ENCODE measurements around the gene SAMD1. TPM values are rescaled to one million over a fixed set of nuclear protein-coding genes. Genes with fewer than 3 reads are reported as not detected.

Gene SAMD1
- polyA plus RNA-seq, 1 donor (not counting 4 experiments of a cell fraction or from before 2014, with no cell fraction given): 5.3 TPM

GRCh38 chr19:14138576-14139265 lies 48.2 kb upstream of the SAMD1 start:
- Histone ChIP-seq H3K27me3 (ENCODE audit: control insufficient read depth, extremely low read depth, insufficient read depth, low read length) (no peaks in the 10 kb centered on the region), H3K9me1 (ENCODE audit: control insufficient read depth, extremely low read depth, insufficient read depth, low read length) (peaks cover 2% of the 10 kb centered on the region), H3K36me3 (ENCODE audit: control insufficient read depth in 2 of 2, extremely low read depth in 1 of 2, insufficient read depth in 2 of 2, low read length in 2 of 2) (no peaks in the 10 kb centered on the region), H2AFZ (ENCODE audit: control insufficient read depth, low read length) (no peak overlapping the region), H3K4me1 (ENCODE audit: control insufficient read depth, extremely low read depth, insufficient read depth, low read length) (peaks cover 13% of the 10 kb centered on the region), H3K4me3 (ENCODE audit: control insufficient read depth in 2 of 3, extremely low read depth in 1 of 3, insufficient read depth in 2 of 3, low read depth in 1 of 3, low read length in 3 of 3) (peak overlapping the region in 1 of 3 experiments; percentile 18), H3K9ac (ENCODE audit: control insufficient read depth, extremely low read depth, insufficient read depth, low read length) (no peak overlapping the region), H3K9me3 (ENCODE audit: control insufficient read depth, low read depth, low read length) (no peaks in the 10 kb centered on the region), H3K4me2 (ENCODE audit: control insufficient read depth, extremely low read depth, insufficient read depth, low read depth, low read length) (peak overlapping the region; percentile 12), H4K20me1 (ENCODE audit: control insufficient read depth, extremely low read depth, insufficient read depth, low read length) (no peaks in the 10 kb centered on the region), H3K27ac (ENCODE audit: control insufficient read depth, insufficient read depth, low read length) (no peak overlapping the region), H3K79me2 (ENCODE audit: control insufficient read depth, insufficient read depth, low read length) (peaks cover 8% of the 10 kb centered on the region)
- TF ChIP-seq EZH2 (IDR thresholded peaks at IDR 0.05; ENCODE audit: low read length): no peak
- TF ChIP-seq CTCF (optimal IDR thresholded peaks at IDR 0.05 in 1 of 3, IDR thresholded peaks at IDR 0.05 in 1 of 3, conservative IDR thresholded peaks at IDR 0.05 in 1 of 3; ENCODE audit: extremely low read depth in 1 of 3, insufficient read depth in 2 of 3, low read length in 3 of 3): no peak
- FAIRE-seq (no peak), DNase-seq (ENCODE audit: low read depth, low spot score) (no peak)
- dilution Hi-C loops (cut with MboI; ENCODE audit: extremely low pct_ligation_motif_present, low sequenced_read_pairs): no loop called here

GRCh38 chr19:14136509-14137281 lies 46.1 kb upstream of the SAMD1 start, which contains the start of gene ASF1B:
Gene ASF1B, minus strand, starts transcription at chr19:14136589. Its CDS starts 133 bp downstream, at chr19:14136456.
- TF ChIP-seq EZH2 (IDR thresholded peaks at IDR 0.05; ENCODE audit: low read length) (no peak), CTCF (optimal IDR thresholded peaks at IDR 0.05 in 1 of 3, IDR thresholded peaks at IDR 0.05 in 1 of 3, conservative IDR thresholded peaks at IDR 0.05 in 1 of 3; ENCODE audit: extremely low read depth in 1 of 3, insufficient read depth in 2 of 3, low read length in 3 of 3) (peak; percentile 68 to 87 (median 85))
- FAIRE-seq (peak; percentile 65), DNase-seq (ENCODE audit: low read depth, low spot score) (peak; percentile 93)
- Histone ChIP-seq H3K4me2 (ENCODE audit: control insufficient read depth, extremely low read depth, insufficient read depth, low read depth, low read length) (peak within 1 kb of the TSS; percentile 86), H3K9ac (ENCODE audit: control insufficient read depth, extremely low read depth, insufficient read depth, low read length) (peak within 1 kb of the TSS; percentile 81), H3K4me3 (ENCODE audit: control insufficient read depth in 2 of 3, extremely low read depth in 1 of 3, insufficient read depth in 2 of 3, low read depth in 1 of 3, low read length in 3 of 3) (peak within 1 kb of the TSS; percentile 73 to 79 (median 75)), H2AFZ (ENCODE audit: control insufficient read depth, low read length) (peak within 1 kb of the TSS; percentile 85), H3K27ac (ENCODE audit: control insufficient read depth, insufficient read depth, low read length) (peak within 1 kb of the TSS; percentile 75), H3K9me1 (ENCODE audit: control insufficient read depth, extremely low read depth, insufficient read depth, low read length) (peaks cover 2% of the 10 kb centered on the region), H4K20me1 (ENCODE audit: control insufficient read depth, extremely low read depth, insufficient read depth, low read length) (no peaks in the 10 kb centered on the region), H3K36me3 (ENCODE audit: control insufficient read depth in 2 of 2, extremely low read depth in 1 of 2, insufficient read depth in 2 of 2, low read length in 2 of 2) (no peaks in the 10 kb centered on the region), H3K4me1 (ENCODE audit: control insufficient read depth, extremely low read depth, insufficient read depth, low read length) (peaks cover 13% of the 10 kb centered on the region), H3K79me2 (ENCODE audit: control insufficient read depth, insufficient read depth, low read length) (peaks cover 8% of the 10 kb centered on the region), H3K27me3 (ENCODE audit: control insufficient read depth, extremely low read depth, insufficient read depth, low read length) (no peaks in the 10 kb centered on the region), H3K9me3 (ENCODE audit: control insufficient read depth, low read depth, low read length) (no peaks in the 10 kb centered on the region)
- dilution Hi-C loops (cut with MboI; ENCODE audit: extremely low pct_ligation_motif_present, low sequenced_read_pairs): no loop called here
